ENCODE measurements around the gene KCTD20.
"Not testable (repeated sequence)": the region's sequence is repeated elsewhere in the genome, so short reads cannot be mapped to it uniquely, and the experiment has no call there.

The KCTD20 gene

GRCh38 chr6:36444470-36444869, 1.7 kb downstream of the KCTD20 start:
- no peak for DNase-seq (ENCODE audit: low spot score)

- DNase-seq (ENCODE audit: low spot score): no peak
Measured at GRCh38 chr6:36445621-36446020, 2.8 kb downstream of the KCTD20 start.

GRCh38 chr6:36449173-36449572, 6.4 kb downstream of the KCTD20 start:
- not testable (repeated sequence) for DNase-seq (ENCODE audit: low spot score)

GRCh38 chr6:36452897-36453296, 10.1 kb downstream of the KCTD20 start:
- not testable (repeated sequence) for DNase-seq (ENCODE audit: low spot score)

GRCh38 chr6:36455486-36456027, 12.8 kb downstream of the KCTD20 start:
- no peak for DNase-seq (ENCODE audit: low spot score)

GRCh38 chr6:36459501-36459900, 16.7 kb downstream of the KCTD20 start:
- DNase-seq (ENCODE audit: low spot score): no peak

- DNase-seq (ENCODE audit: low spot score): no peak
Measured at GRCh38 chr6:36460916-36461315, 18.1 kb downstream of the KCTD20 start.

- no peak for DNase-seq (ENCODE audit: low spot score)
Measured at GRCh38 chr6:36461646-36462045, 18.8 kb downstream of the KCTD20 start.

- DNase-seq (ENCODE audit: low spot score): no peak
Measured at GRCh38 chr6:36463676-36464075, 20.9 kb downstream of the KCTD20 start.

- no peak for DNase-seq (ENCODE audit: low spot score)
Measured at GRCh38 chr6:36464233-36464632, 21.4 kb downstream of the KCTD20 start.

- no peak for DNase-seq (ENCODE audit: low spot score)
Measured at GRCh38 chr6:36467625-36468024, 24.8 kb downstream of the KCTD20 start.

GRCh38 chr6:36469148-36469661, 26.4 kb downstream of the KCTD20 start:
- DNase-seq (ENCODE audit: low spot score): no peak

GRCh38 chr6:36469946-36470345, 27.1 kb downstream of the KCTD20 start:
- DNase-seq (ENCODE audit: low spot score): no peak

GRCh38 chr6:36478051-36478526, 35.3 kb downstream of the KCTD20 start:
- no peak for DNase-seq (ENCODE audit: low spot score)

- no peak for DNase-seq (ENCODE audit: low spot score)
Measured at GRCh38 chr6:36479256-36479655, 36.5 kb downstream of the KCTD20 start.

GRCh38 chr6:36483326-36483725, 40.5 kb downstream of the KCTD20 start:
- DNase-seq (ENCODE audit: low spot score): not testable (repeated sequence)

- no peak for DNase-seq (ENCODE audit: low spot score)
Measured at GRCh38 chr6:36484736-36485135, 41.9 kb downstream of the KCTD20 start.

GRCh38 chr6:36487698-36488097, 44.9 kb downstream of the KCTD20 start:
- no peak for DNase-seq (ENCODE audit: low spot score)

- DNase-seq (ENCODE audit: low spot score): no peak
Measured at GRCh38 chr6:36488221-36488620, 45.4 kb downstream of the KCTD20 start.

GRCh38 chr6:36489426-36489825, 46.6 kb downstream of the KCTD20 start:
- no peak for DNase-seq (ENCODE audit: low spot score)

- no peak for DNase-seq (ENCODE audit: low spot score)
Measured at GRCh38 chr6:36491378-36491965, 48.7 kb downstream of the KCTD20 start.

GRCh38 chr6:36492092-36492491, 49.3 kb downstream of the KCTD20 start:
- DNase-seq (ENCODE audit: low spot score): no peak

- DNase-seq (ENCODE audit: low spot score): no peak
Measured at GRCh38 chr6:36492621-36493020, 49.8 kb downstream of the KCTD20 start.

GRCh38 chr6:36493319-36493718, 50.5 kb downstream of the KCTD20 start:
- no peak for DNase-seq (ENCODE audit: low spot score)

Data from SW480 (cell line).